Ammon's horn (tissue), 1 donor: ENCODE data around the gene ESF1.

Experiments used
- DNase-seq: peaks from one replicate; pipeline ENCODE4 v3.0.0-alpha.2; 2016; ENCODE audit warnings: low spot score

The ESF1 gene

GRCh38 chr20:13784893-13785715 lies at the start of gene ESF1, which contains the start of gene NDUFAF5:
ESF1 (minus strand) TSS chr20:13784919; CDS start chr20:13783140, 1,779 bp downstream.
NDUFAF5 (plus strand) TSS chr20:13785028; CDS start chr20:13785069, 41 bp downstream.
- peak; percentile 96 for DNase-seq

GRCh38 chr20:13831476-13831875 lies 46.8 kb upstream of the ESF1 start:
- no peak for DNase-seq

- no peak for DNase-seq
Observed at GRCh38 chr20:13825465-13825864, 40.7 kb upstream of the ESF1 start.

GRCh38 chr20:13824459-13824858 lies 39.7 kb upstream of the ESF1 start:
- DNase-seq, result no peak

GRCh38 chr20:13822459-13822858 lies 37.7 kb upstream of the ESF1 start:
- no peak for DNase-seq

GRCh38 chr20:13821876-13822275 lies 37.2 kb upstream of the ESF1 start:
- DNase-seq, result no peak

- peak; percentile 44 for DNase-seq
Observed at GRCh38 chr20:13819885-13820645, 35.3 kb upstream of the ESF1 start.

GRCh38 chr20:13817342-13817741 lies 32.6 kb upstream of the ESF1 start:
- no peak for DNase-seq

GRCh38 chr20:13816757-13817156 lies 32.0 kb upstream of the ESF1 start:
- no peak for DNase-seq

- no peak for DNase-seq
Observed at GRCh38 chr20:13814672-13815071, 30.0 kb upstream of the ESF1 start.

GRCh38 chr20:13813910-13814309 lies 29.2 kb upstream of the ESF1 start:
- no peak for DNase-seq

- DNase-seq, result no peak
Observed at GRCh38 chr20:13810446-13810845, 25.7 kb upstream of the ESF1 start.

GRCh38 chr20:13809855-13810254 lies 25.1 kb upstream of the ESF1 start:
- no peak for DNase-seq

- no peak for DNase-seq
Observed at GRCh38 chr20:13809373-13809772, 24.7 kb upstream of the ESF1 start.

- DNase-seq, result peak; percentile 70
Observed at GRCh38 chr20:13800728-13801134, 16.0 kb upstream of the ESF1 start.

GRCh38 chr20:13799974-13800373 lies 15.3 kb upstream of the ESF1 start:
- no peak for DNase-seq

- no peak for DNase-seq
Observed at GRCh38 chr20:13799040-13799439, 14.3 kb upstream of the ESF1 start.

GRCh38 chr20:13794667-13795066 lies 9.9 kb upstream of the ESF1 start:
- DNase-seq, result no peak

GRCh38 chr20:13793001-13793400 lies 8.3 kb upstream of the ESF1 start:
- no peak for DNase-seq

GRCh38 chr20:13791540-13792459 lies 7.1 kb upstream of the ESF1 start:
- peak; percentile 59 for DNase-seq

- no peak for DNase-seq
Observed at GRCh38 chr20:13790708-13791107, 6.0 kb upstream of the ESF1 start.
